ENCODE results near the gene LRRC9. TPM values are rescaled to one million over a fixed set of nuclear protein-coding genes. Genes with fewer than 3 reads are reported as not detected.
A peak's percentile ranks its signal among the peaks of the same experiment; 100 is the strongest.

Gene LRRC9
- total and polyA plus RNA-seq, 11 donors, result 0.01 to 0.66 (median 0.48) TPM; not detected in 7

- intact Hi-C loops (cut with DNase I), result loop anchor here in 3 of 10 donors (5.0 to 10.0 kb wide), 3 partner anchors 46 to 51 kb away; no protein-coding TSS in a partner anchor
- ATAC-seq (peak in 3 of 4 donors; percentile 68 to 75 (median 74)), DNase-seq (peak in 1 of 5 donors; percentile 16)
- no peaks in the 10 kb centered on the region for H3K27me3 ChIP-seq
- H3K27ac ChIP-seq, result peak overlapping the region in 3 of 12 donors; percentile 3 to 50 (median 28)
- H3K4me3 ChIP-seq, result no peak overlapping the region
- TF ChIP-seq POLR2A (IDR thresholded peaks at IDR 0.05) (no peak), CTCF (IDR thresholded peaks at IDR 0.05) (no peak)
- no peaks in the 10 kb centered on the region for H3K9me3 ChIP-seq
- peaks cover 0 to 51% (median 30%) of the 10 kb centered on the region in 12 donors for H3K4me1 ChIP-seq
- peaks cover 0 to 18% (median 14%) of the 10 kb centered on the region in 9 donors for H3K36me3 ChIP-seq
- WGBS, 4 donors, result 30 to 41% (median 37%) methylated on average over 2 of the region's 2 CpGs
Observed at GRCh38 chr14:60106339-60106738, 186.4 kb downstream of the LRRC9 start.

- 79 to 85% (median 80%) methylated on average over 4 of the region's 4 CpGs for WGBS, 4 donors
- peaks cover 0 to 18% (median 14%) of the 10 kb centered on the region in 9 donors for H3K36me3 ChIP-seq
- no peak for ATAC-seq
- H3K27me3 ChIP-seq, result no peaks in the 10 kb centered on the region
- DNase-seq, result no peak
- H3K4me1 ChIP-seq, result peaks cover 0 to 44% (median 21%) of the 10 kb centered on the region in 12 donors
- H3K27ac ChIP-seq, result peak overlapping the region in 1 of 12 donors; percentile 50
- H3K9me3 ChIP-seq, result no peaks in the 10 kb centered on the region
- H3K4me3 ChIP-seq, result no peak overlapping the region
- intact Hi-C loops (cut with DNase I), result loop anchor here in 3 of 10 donors (5.0 to 10.0 kb wide), 3 partner anchors 45 to 50 kb away; no protein-coding TSS in a partner anchor
- TF ChIP-seq CTCF (IDR thresholded peaks at IDR 0.05) (no peak), POLR2A (IDR thresholded peaks at IDR 0.05) (no peak)
Observed at GRCh38 chr14:60107477-60107876, 187.5 kb downstream of the LRRC9 start.

GRCh38 chr14:60111732-60112131, 191.8 kb downstream of the LRRC9 start:
- Histone ChIP-seq H3K4me1 (peaks cover 0 to 11% (median 3%) of the 10 kb centered on the region in 12 donors), H3K36me3 (peaks cover 0 to 44% (median 33%) of the 10 kb centered on the region in 9 donors), H3K27ac (no peak overlapping the region), H3K27me3 (no peaks in the 10 kb centered on the region), H3K4me3 (no peak overlapping the region), H3K9me3 (no peaks in the 10 kb centered on the region)
- TF ChIP-seq CTCF (IDR thresholded peaks at IDR 0.05), result no peak
- no peak for TF ChIP-seq POLR2A (IDR thresholded peaks at IDR 0.05)
- intact Hi-C loops (cut with DNase I), result no loop called here
- 57 to 81% (median 72%) methylated on average over 2 of the region's 2 CpGs for WGBS, 4 donors
- ATAC-seq, result no peak
- DNase-seq, result no peak

Other genes with a start within 250 kb of the LRRC9 start
- gene RTN1, start 49.4 kb upstream of the LRRC9 start, total RNA-seq, result 1 to 10 TPM in 5 of 9 donors, under 1 TPM in 4; 0.49 to 8.4 (median 1.1) TPM
- gene RTN1, start 49.4 kb upstream of the LRRC9 start, polyA plus RNA-seq, result under 1 TPM; 0.15 to 0.62 TPM
- gene PCNX4, start 171.8 kb downstream of the LRRC9 start, total RNA-seq, result 10 to 100 TPM; 22.1 to 56.2 (median 37.3) TPM
- 10 to 100 TPM; 19.7 TPM for gene PCNX4, start 171.8 kb downstream of the LRRC9 start, polyA plus RNA-seq
- 10 to 100 TPM; 27.9 to 76.6 (median 40.2) TPM for gene DHRS7, start 245.3 kb downstream of the LRRC9 start, total RNA-seq
- gene DHRS7, start 245.3 kb downstream of the LRRC9 start, polyA plus RNA-seq, result 10 to 100 TPM; 40.5 to 89.3 TPM

Measured in heart left ventricle (tissue), 16 donors.